NT2/D1 (cell line): ENCODE data around the gene PRODH.
"Not testable (repeated sequence)": the region's sequence is repeated elsewhere in the genome, so short reads cannot be mapped to it uniquely, and the experiment has no call there.

ENCODE experiments used
- SUZ12 ChIP-seq: IDR thresholded peaks from 2 replicates; pipeline ENCODE4 v1.6.1; 2011; ENCODE audit not compliant: insufficient read length, insufficient read depth; ENCODE audit errors: extremely low read depth
- YY1 ChIP-seq: IDR thresholded peaks from 2 replicates; pipeline ENCODE4 v1.6.1; 2011; ENCODE audit not compliant: insufficient read length, insufficient read depth

DNA sequence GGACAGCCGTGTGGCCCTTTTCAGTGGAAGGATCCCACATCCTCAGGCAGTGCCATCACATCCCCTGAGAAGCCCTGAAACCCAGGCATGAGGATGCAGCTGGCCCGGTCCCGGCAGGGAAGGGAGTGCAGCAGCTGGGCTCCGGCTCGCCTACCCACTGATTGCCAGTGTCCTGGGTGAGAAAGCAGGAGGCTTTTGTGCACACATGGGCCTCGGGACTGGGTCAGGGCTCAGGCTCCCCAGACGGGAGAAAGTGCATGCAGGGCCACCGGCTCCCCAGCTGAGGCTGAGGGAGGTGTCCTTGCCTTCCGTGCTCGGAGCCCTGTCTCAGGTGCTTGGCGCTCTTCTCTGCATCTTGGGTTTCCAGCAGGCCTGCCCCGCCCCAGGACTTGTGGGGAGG lies 23.6 kb upstream of the PRODH start:
- not testable (repeated sequence) for TF ChIP-seq YY1, SUZ12
